ENCODE data around the gene HFM1.

HFM1 gene

GRCh38 chr1:91282695-91283420 is 121.8 kb downstream of the HFM1 start:
- no peak for TF ChIP-seq ZFX (IDR thresholded peaks at IDR 0.05)
- TF ChIP-seq CTCF (conservative IDR thresholded peaks at IDR 0.05), result peak; percentile 90
- H3K27ac ChIP-seq, result no peak overlapping the region

- TF ChIP-seq ZFX (IDR thresholded peaks at IDR 0.05), result no peak
- no peak for TF ChIP-seq CTCF (conservative IDR thresholded peaks at IDR 0.05)
- H3K27ac ChIP-seq, result no peak overlapping the region
These were observed 122.9 kb downstream of the HFM1 start for GRCh38 chr1:91281782-91282181.

GRCh38 chr1:91278754-91279153 is 125.9 kb downstream of the HFM1 start:
- H3K27ac ChIP-seq, result no peak overlapping the region
- TF ChIP-seq ZFX (IDR thresholded peaks at IDR 0.05) (no peak), CTCF (conservative IDR thresholded peaks at IDR 0.05) (peak; percentile 56)

GRCh38 chr1:91273875-91274274 is 130.8 kb downstream of the HFM1 start:
- no peak overlapping the region for H3K27ac ChIP-seq
- no peak for TF ChIP-seq ZFX (IDR thresholded peaks at IDR 0.05)
- TF ChIP-seq CTCF (conservative IDR thresholded peaks at IDR 0.05), result no peak

GRCh38 chr1:91261655-91262054 is 143.0 kb downstream of the HFM1 start:
- TF ChIP-seq ZFX (IDR thresholded peaks at IDR 0.05) (no peak), CTCF (conservative IDR thresholded peaks at IDR 0.05) (no peak)
- no peak overlapping the region for H3K27ac ChIP-seq

GRCh38 chr1:91245435-91245834 is 159.2 kb downstream of the HFM1 start:
- no peak overlapping the region for H3K27ac ChIP-seq
- no peak for TF ChIP-seq CTCF (conservative IDR thresholded peaks at IDR 0.05)
- TF ChIP-seq ZFX (IDR thresholded peaks at IDR 0.05), result no peak

- TF ChIP-seq ZFX (IDR thresholded peaks at IDR 0.05) (no peak), CTCF (conservative IDR thresholded peaks at IDR 0.05) (peak; percentile 35)
- no peak overlapping the region for H3K27ac ChIP-seq
These were observed 159.9 kb downstream of the HFM1 start for GRCh38 chr1:91244737-91245136.
